DND-41 (cell line): Measurements from ENCODE around the gene KIAA1755.

ENCODE experiments used
- EZH2 ChIP-seq: IDR thresholded peaks from 3 replicates; pipeline ENCODE4 v1.6.1; 2012; ENCODE audit warnings: borderline replicate concordance, low read depth, mild to moderate bottlenecking, moderate library complexity, low read length, inconsistent platforms; ENCODE audit not compliant: severe bottlenecking
- TF ChIP-seq, protein P1 (sequence below): IDR thresholded peaks from 2 replicates; pipeline ENCODE4 v1.5.1; 2012; ENCODE audit warnings: borderline replicate concordance, low read length, moderate library complexity, mild to moderate bottlenecking; ENCODE audit not compliant: poor library complexity, severe bottlenecking; ENCODE audit errors: extremely low read depth

GRCh38 chr20:38193586-38194105 lies 66.9 kb downstream of the KIAA1755 start:
- TF ChIP-seq, protein P1, sequence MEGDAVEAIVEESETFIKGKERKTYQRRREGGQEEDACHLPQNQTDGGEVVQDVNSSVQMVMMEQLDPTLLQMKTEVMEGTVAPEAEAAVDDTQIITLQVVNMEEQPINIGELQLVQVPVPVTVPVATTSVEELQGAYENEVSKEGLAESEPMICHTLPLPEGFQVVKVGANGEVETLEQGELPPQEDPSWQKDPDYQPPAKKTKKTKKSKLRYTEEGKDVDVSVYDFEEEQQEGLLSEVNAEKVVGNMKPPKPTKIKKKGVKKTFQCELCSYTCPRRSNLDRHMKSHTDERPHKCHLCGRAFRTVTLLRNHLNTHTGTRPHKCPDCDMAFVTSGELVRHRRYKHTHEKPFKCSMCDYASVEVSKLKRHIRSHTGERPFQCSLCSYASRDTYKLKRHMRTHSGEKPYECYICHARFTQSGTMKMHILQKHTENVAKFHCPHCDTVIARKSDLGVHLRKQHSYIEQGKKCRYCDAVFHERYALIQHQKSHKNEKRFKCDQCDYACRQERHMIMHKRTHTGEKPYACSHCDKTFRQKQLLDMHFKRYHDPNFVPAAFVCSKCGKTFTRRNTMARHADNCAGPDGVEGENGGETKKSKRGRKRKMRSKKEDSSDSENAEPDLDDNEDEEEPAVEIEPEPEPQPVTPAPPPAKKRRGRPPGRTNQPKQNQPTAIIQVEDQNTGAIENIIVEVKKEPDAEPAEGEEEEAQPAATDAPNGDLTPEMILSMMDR, result no peak
- no peak for TF ChIP-seq EZH2
